Measurements from ENCODE around the gene IQCB1. TPM values are rescaled to one million over a fixed set of nuclear protein-coding genes. Genes with fewer than 3 reads are reported as not detected.

Gene IQCB1
- total and polyA plus RNA-seq, 9 of the 15 experiments (the other 6 are each of a cell fraction or from before 2014, with no cell fraction given), result 21.1 to 38.1 (median 27.5) TPM

- POLR2A ChIA-PET, result no interaction called here
- no peak overlapping the region for H3K9ac ChIP-seq (ENCODE audit: insufficient read depth in 1 of 2, low read depth in 2 of 2, low read length in 2 of 2)
- peak overlapping the region; percentile 45; the same call in 1 of the 2 replicates for H2AFZ ChIP-seq (ENCODE audit: low read depth, low read length)
- H3K79me2 ChIP-seq (ENCODE audit: control insufficient read depth, insufficient read depth, low read length), result no peaks in the 10 kb centered on the region
- CTCF ChIA-PET (ENCODE audit: low intra/inter-chr PET ratio), result no interaction called here
- no peak overlapping the region for H3K4me3 ChIP-seq
- no TSS peak for BruUV-seq (replicated peaks)
- peak; percentile 84 for ATAC-seq
- peaks cover 0 to 9% of the 10 kb centered on the region in 2 experiments; a peak in 2 of 5 replicates for H3K4me1 ChIP-seq (replicated peaks in 1 of 2; ENCODE audit: control insufficient read depth in 2 of 2, insufficient read depth in 2 of 2, low read length in 2 of 2)
- intact Hi-C loops (cut with micrococcal nuclease) (no loop called here), in situ Hi-C loops (cut with MboI) (no loop called here)
- TF ChIP-seq RBM25 (IDR thresholded peaks at IDR 0.05; ENCODE audit: low read depth, low read length, severe bottlenecking) (no peak), NFRKB (IDR thresholded peaks at IDR 0.05; ENCODE audit: low read depth) (no peak), KAT2B (IDR thresholded peaks at IDR 0.05; ENCODE audit: low read depth, low read length) (no peak), RAD51 (IDR thresholded peaks at IDR 0.05; ENCODE audit: borderline replicate concordance, low read depth) (no peak)
- H3K27ac ChIP-seq (ENCODE audit: extremely low read depth, low read depth, low read length), result no peak overlapping the region
- no peaks in the 10 kb centered on the region for H3K9me1 ChIP-seq (ENCODE audit: control insufficient read depth, insufficient read depth, low read length)
- no peaks in the 10 kb centered on the region for H3K9me3 ChIP-seq (replicated peaks; ENCODE audit: control insufficient read depth, insufficient read depth, low read depth, low read length)
- FAIRE-seq, result no peak
- no peak overlapping the region for H3K4me2 ChIP-seq (ENCODE audit: insufficient read depth, low read length)
- H3K36me3 ChIP-seq (ENCODE audit: control insufficient read depth, insufficient read depth, low read length), result no peaks in the 10 kb centered on the region
- peak in 2 of 4 experiments; percentile 17 to 33 for DNase-seq (ENCODE audit: extremely low read depth in 1 of 4, low spot score in 3 of 4)
- no peaks in the 10 kb centered on the region for H4K20me1 ChIP-seq (replicated peaks; ENCODE audit: control insufficient read depth, insufficient read depth, low read length)
- 64% methylated on average over 4 of the region's 4 CpGs for WGBS (ENCODE audit: insufficient coverage, low coverage, missing lambda C conversion rate)
- no peaks in the 10 kb centered on the region for H3K27me3 ChIP-seq (ENCODE audit: control insufficient read depth in 2 of 2, insufficient read depth in 2 of 2, low read length in 2 of 2)
Observed at GRCh38 chr3:121757087-121757811, 77.6 kb downstream of the IQCB1 start.

GRCh38 chr3:121752772-121753171 is 82.1 kb downstream of the IQCB1 start:
- Histone ChIP-seq H3K9me1 (ENCODE audit: control insufficient read depth, insufficient read depth, low read length) (no peaks in the 10 kb centered on the region), H4K20me1 (replicated peaks; ENCODE audit: control insufficient read depth, insufficient read depth, low read length) (0 out of 2 replicates have a peak, but pooled peaks cover 4% of the 10 kb centered on the region), H3K9ac (ENCODE audit: insufficient read depth in 1 of 2, low read depth in 2 of 2, low read length in 2 of 2) (no peak overlapping the region), H3K4me1 (replicated peaks in 1 of 2; ENCODE audit: control insufficient read depth in 2 of 2, insufficient read depth in 2 of 2, low read length in 2 of 2) (peaks cover 6 to 7% of the 10 kb centered on the region in 2 experiments; a peak in 3 of 5 replicates), H3K4me3 (no peak overlapping the region), H3K27ac (ENCODE audit: extremely low read depth, low read depth, low read length) (no peak overlapping the region), H3K27me3 (ENCODE audit: control insufficient read depth in 2 of 2, insufficient read depth in 2 of 2, low read length in 2 of 2) (no peaks in the 10 kb centered on the region), H3K36me3 (ENCODE audit: control insufficient read depth, insufficient read depth, low read length) (no peaks in the 10 kb centered on the region), H2AFZ (ENCODE audit: low read depth, low read length) (no peak overlapping the region), H3K9me3 (replicated peaks; ENCODE audit: control insufficient read depth, insufficient read depth, low read depth, low read length) (no peaks in the 10 kb centered on the region), H3K79me2 (ENCODE audit: control insufficient read depth, insufficient read depth, low read length) (peaks cover 20% of the 10 kb centered on the region), H3K4me2 (ENCODE audit: insufficient read depth, low read length) (no peak overlapping the region)
- no peak for FAIRE-seq
- ATAC-seq, result no peak
- no CpG with 5 or more reads among the region's 1 CpG for WGBS (ENCODE audit: insufficient coverage, low coverage, missing lambda C conversion rate)
- in situ Hi-C loops (cut with MboI) (no loop called here), intact Hi-C loops (cut with micrococcal nuclease) (no loop called here)
- TF ChIP-seq PHF8 (IDR thresholded peaks at IDR 0.05; ENCODE audit: borderline replicate concordance, low read length), result no peak
- TF ChIP-seq, protein P1, sequence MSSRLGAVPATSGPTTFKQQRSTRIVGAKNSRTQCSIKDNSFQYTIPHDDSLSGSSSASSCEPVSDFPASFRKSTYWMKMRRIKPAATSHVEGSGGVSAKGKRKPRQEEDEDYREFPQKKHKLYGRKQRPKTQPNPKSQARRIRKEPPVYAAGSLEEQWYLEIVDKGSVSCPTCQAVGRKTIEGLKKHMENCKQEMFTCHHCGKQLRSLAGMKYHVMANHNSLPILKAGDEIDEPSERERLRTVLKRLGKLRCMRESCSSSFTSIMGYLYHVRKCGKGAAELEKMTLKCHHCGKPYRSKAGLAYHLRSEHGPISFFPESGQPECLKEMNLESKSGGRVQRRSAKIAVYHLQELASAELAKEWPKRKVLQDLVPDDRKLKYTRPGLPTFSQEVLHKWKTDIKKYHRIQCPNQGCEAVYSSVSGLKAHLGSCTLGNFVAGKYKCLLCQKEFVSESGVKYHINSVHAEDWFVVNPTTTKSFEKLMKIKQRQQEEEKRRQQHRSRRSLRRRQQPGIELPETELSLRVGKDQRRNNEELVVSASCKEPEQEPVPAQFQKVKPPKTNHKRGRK (tag; IDR thresholded peaks at IDR 0.05), result peak; percentile 80
- ChIA-PET POLR2A (no interaction called here), CTCF (ENCODE audit: low intra/inter-chr PET ratio) (no interaction called here)
- no peak for DNase-seq (ENCODE audit: extremely low read depth in 1 of 4, low spot score in 3 of 4)
- no TSS peak for BruUV-seq (replicated peaks)

Measured in K562 (cell line).